Mesothelial cell of epicardium (in vitro differentiated cells): ENCODE measurements around the gene POLR2H. TPM values are rescaled to one million over a fixed set of nuclear protein-coding genes. Genes with fewer than 3 reads are reported as not detected.

ENCODE experiments used
- DNase-seq, 2 experiments: peaks; one replicate each; pipeline ENCODE4 v3.0.0; 2021; ENCODE audit warnings: low spot score in 2 of 2; ENCODE audit not compliant: unreplicated experiment in 2 of 2
- H3K27ac Mint-ChIP-seq: 2 replicates; pipeline ENCODE4 v1.8.0; 2021; ENCODE audit warnings: mixed read lengths
- H3K27me3 Mint-ChIP-seq: 2 replicates; pipeline ENCODE4 v1.8.0; 2021; ENCODE audit warnings: low read depth, mixed read lengths
- H3K36me3 Mint-ChIP-seq: 2 replicates; pipeline ENCODE4 v1.8.0; 2021; ENCODE audit warnings: mixed read lengths
- H3K4me1 Mint-ChIP-seq: 2 replicates; pipeline ENCODE4 v1.8.0; 2021; ENCODE audit warnings: mixed read lengths
- H3K4me3 Mint-ChIP-seq: 2 replicates; pipeline ENCODE4 v1.8.0; 2021; ENCODE audit warnings: mild to moderate bottlenecking, moderate library complexity, mixed read lengths
- H3K9me3 Mint-ChIP-seq: 2 replicates; pipeline ENCODE4 v1.8.0; 2021; ENCODE audit warnings: mixed read lengths
- CTCF ChIP-seq: fragments of 200-600 bp; sonication (generic); IDR thresholded peaks from one replicate; pipeline ENCODE4 v1.5.0; 2021; ENCODE audit warnings: antibody characterized with exemption; ENCODE audit not compliant: unreplicated experiment
- total RNA-seq: library from RNA; stranded (reverse); gene quantifications from 3 replicates; pipeline ENCODE4 v1.2.1, GENCODE V29; 2021

The POLR2H gene
- total RNA-seq = 76.4 to 82.4 TPM (median 78.7 TPM) in 3 replicates

- H3K27ac Mint-ChIP-seq = peak within 1 kb of the TSS; percentile 98
- peaks cover 25% of the 10 kb centered on the region for H3K4me1 Mint-ChIP-seq
- no peaks in the 10 kb centered on the region for H3K9me3 Mint-ChIP-seq
- peaks cover 8% of the 10 kb centered on the region for H3K36me3 Mint-ChIP-seq
- no peak for TF ChIP-seq CTCF
- H3K27me3 Mint-ChIP-seq = no peaks in the 10 kb centered on the region
- peak; percentile 65 to 70 for DNase-seq
- peak within 1 kb of the TSS; percentile 91 for H3K4me3 Mint-ChIP-seq
These were observed at the start of gene POLR2H, which contains the start of gene CLCN2 for GRCh38 chr3:184361532-184361931. TSS of gene POLR2H (plus strand) at chr3:184361710. CDS start at chr3:184363493, 1,783 bp downstream. TSS of gene CLCN2 (minus strand) at chr3:184361605. CDS start at chr3:184361479, 126 bp downstream.

- no peak for TF ChIP-seq CTCF
- H3K4me3 Mint-ChIP-seq = peak within 1 kb of the TSS; percentile 80
- H3K27ac Mint-ChIP-seq = peak within 1 kb of the TSS; percentile 93
- DNase-seq = peak; percentile 92 to 94
- no peaks in the 10 kb centered on the region for H3K9me3 Mint-ChIP-seq
- peaks cover 27% of the 10 kb centered on the region for H3K4me1 Mint-ChIP-seq
- H3K36me3 Mint-ChIP-seq = peaks cover 5% of the 10 kb centered on the region
- H3K27me3 Mint-ChIP-seq = no peaks in the 10 kb centered on the region
These were observed 47.2 kb upstream of the POLR2H start, which contains the start of gene EIF4G1 for GRCh38 chr3:184314363-184314699. TSS of gene EIF4G1 (plus strand) at chr3:184314606. CDS start at chr3:184315797, 1,191 bp downstream.

- Mint-ChIP-seq H3K4me3 (peak overlapping the region; percentile 80), H3K27ac (peak overlapping the region; percentile 93), H3K4me1 (peaks cover 30% of the 10 kb centered on the region), H3K9me3 (no peaks in the 10 kb centered on the region), H3K36me3 (peaks cover 3% of the 10 kb centered on the region), H3K27me3 (no peaks in the 10 kb centered on the region)
- peak; percentile 66 to 75 for DNase-seq
- TF ChIP-seq CTCF = no peak
These were observed 46.6 kb upstream of the POLR2H start for GRCh38 chr3:184314700-184315542.

- Mint-ChIP-seq H3K27ac (peak overlapping the region; percentile 93), H3K36me3 (peaks cover 3% of the 10 kb centered on the region), H3K4me1 (peaks cover 30% of the 10 kb centered on the region), H3K4me3 (peak overlapping the region; percentile 80), H3K27me3 (no peaks in the 10 kb centered on the region), H3K9me3 (no peaks in the 10 kb centered on the region)
- DNase-seq = no peak
- no peak for TF ChIP-seq CTCF
These were observed 46.0 kb upstream of the POLR2H start for GRCh38 chr3:184315543-184315867.

DNA sequence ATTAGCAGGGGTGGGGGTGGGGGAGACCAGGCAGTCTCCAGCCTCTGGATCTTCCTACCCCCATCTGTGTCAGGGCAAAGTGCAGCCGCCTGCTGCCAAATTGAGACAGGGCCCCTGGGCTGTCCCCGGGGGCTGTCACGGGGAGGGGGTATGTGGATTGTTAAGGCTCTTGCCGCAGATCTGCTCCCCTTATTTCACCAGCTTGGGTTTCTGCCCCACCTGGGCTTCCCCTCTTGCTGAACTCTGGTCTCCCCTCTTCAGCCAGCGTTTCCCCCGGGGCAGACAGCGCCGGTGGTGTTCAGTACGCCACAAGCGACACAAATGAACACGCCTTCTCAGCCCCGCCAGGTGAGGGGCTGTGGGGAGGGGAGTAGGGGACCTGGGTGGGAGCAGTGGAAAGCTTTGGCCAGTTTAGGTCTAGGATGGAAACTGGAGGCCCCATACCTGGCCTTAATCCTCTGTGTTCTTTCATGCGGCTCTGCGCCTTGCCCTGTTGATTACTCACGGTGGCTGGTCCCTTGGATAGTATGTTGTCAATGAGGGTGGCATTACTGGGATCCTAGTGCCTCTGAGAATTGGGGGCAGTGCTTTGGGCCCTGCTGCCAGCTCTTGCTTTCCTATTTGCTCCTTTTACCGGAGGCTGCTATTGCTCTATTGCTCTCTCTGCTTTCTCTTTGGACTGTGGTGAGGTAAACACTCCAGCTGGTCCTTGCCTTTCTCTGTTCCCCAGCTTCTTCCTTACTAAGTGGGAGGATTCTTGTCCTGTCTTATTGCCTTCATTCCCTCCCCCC lies 45.4 kb upstream of the POLR2H start:
- TF ChIP-seq CTCF = no peak
- Mint-ChIP-seq H3K4me3 (peak overlapping the region; percentile 80), H3K9me3 (no peaks in the 10 kb centered on the region), H3K4me1 (peaks cover 30% of the 10 kb centered on the region), H3K27me3 (no peaks in the 10 kb centered on the region), H3K27ac (peak overlapping the region; percentile 93), H3K36me3 (peaks cover 7% of the 10 kb centered on the region)
- no peak for DNase-seq
